Measurements from ENCODE around the gene LHFPL5.

LHFPL5 gene

DNA sequence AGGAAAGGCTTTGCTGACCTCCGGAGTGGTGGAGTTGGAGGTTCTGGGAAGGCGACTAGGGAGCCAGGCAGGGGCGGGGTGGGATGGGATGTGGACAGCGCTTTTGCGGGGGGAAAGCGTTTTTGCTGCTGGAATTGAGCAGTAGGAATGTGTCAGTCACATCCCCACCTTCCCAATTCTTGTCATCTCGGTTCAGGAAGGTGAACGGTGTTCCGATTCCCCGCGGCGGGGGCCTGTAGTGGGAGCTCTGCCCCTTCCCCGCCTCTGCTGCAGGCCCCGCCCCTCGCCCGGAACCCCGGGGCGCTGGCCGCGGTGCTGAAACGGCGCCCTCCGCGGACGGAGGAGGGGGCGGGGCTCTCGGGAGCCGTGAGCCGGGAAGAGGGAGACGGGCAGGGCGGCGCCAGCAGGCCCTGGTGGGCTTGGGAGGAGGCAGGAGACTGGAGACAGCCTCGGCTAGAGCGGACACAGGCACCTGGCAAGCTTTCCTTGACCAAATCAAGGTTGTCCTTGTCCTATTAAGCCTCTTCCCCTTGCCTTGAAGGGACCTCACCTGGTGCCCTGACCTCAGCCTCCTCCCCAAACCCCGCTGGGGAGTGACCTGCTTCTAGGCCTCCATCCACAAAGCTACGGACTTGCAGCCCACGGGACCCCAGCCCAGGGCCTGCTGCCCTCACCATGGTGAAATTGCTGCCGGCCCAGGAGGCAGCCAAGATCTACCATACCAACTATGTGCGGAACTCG lies at the start of gene LHFPL5:
Gene LHFPL5, plus strand, starts transcription at position 357 of the 741 bp plus-strand sequence. Its CDS starts 319 bp downstream, at position 676.
- DNase-seq: peak; percentile 21

- DNase-seq: peak; percentile 16
Measured at GRCh38 chr6:35757456-35758123, 47.6 kb upstream of the LHFPL5 start.

DNA sequence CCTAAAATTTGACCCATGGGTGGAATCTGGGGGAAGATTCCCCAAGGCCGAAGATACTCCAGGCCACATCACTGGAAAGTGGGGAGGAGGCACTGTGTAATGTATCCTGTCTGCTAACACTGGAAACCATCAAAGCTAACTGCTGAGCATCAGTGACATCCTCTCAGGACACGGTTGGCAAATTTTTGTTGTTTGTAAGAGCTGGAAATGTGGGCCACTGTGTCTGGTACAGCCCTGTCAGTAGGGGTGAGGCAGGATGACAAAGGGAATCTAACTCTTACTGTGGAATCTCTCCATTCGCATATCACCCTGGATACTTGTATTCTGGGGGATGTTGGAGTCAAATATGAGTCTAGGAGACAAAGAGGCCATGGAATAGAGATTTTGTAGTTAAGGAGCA lies 45.7 kb upstream of the LHFPL5 start:
- no peak for DNase-seq

DNA sequence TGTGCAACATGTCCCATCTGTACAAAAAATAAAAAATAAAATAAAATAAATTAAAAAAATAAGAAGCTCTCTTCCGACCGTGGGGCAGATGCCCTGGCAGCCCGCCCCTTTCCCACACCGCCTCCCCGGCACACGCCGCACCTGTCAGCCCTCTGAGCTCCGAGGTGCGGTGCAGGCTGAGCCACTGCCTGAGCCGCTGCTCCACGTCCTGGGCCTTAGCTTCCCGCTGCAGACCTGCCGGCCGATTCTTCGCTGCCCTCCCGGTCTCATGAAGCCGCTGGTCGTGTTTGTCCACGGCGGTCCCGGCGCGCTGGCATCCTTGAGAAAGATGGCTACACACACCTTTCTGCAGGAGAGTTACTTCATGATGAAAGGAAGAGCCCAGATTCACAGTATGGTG lies 39.4 kb upstream of the LHFPL5 start:
- no peak for DNase-seq

DNA sequence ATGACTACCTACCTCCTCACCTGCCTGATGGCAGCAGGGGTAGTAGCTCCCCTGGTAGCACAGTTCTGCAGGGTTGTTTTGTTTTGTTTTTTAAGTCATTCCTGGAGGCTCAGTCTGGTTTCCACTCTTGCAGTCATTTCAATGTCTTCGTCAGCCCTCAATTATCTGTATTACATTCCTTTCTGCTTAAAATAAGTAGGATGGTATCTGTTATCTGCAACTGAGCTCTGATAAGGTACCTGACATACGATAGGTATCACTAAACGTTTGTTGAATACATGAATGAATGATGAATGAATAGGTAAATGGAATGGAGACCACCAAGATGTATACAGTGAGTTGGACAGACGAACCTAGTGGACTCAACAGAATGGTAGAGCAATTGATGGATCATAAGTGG lies 35.9 kb upstream of the LHFPL5 start:
- DNase-seq: no peak

GRCh38 chr6:35771343-35771627 lies 33.9 kb upstream of the LHFPL5 start:
- no peak for DNase-seq

- DNase-seq: no peak
Measured at GRCh38 chr6:35774116-35774794, 30.9 kb upstream of the LHFPL5 start.

- DNase-seq: no peak
Measured at GRCh38 chr6:35775031-35775430, 30.1 kb upstream of the LHFPL5 start.

- DNase-seq: peak; percentile 47
Measured at GRCh38 chr6:35776364-35777215, 28.6 kb upstream of the LHFPL5 start, which contains the start of gene CLPSL2. Gene CLPSL2, plus strand, starts transcription at chr6:35776598. Its CDS starts 21 bp downstream, at chr6:35776619.

- DNase-seq: no peak
Measured at GRCh38 chr6:35777356-35778102, 27.6 kb upstream of the LHFPL5 start.

DNA sequence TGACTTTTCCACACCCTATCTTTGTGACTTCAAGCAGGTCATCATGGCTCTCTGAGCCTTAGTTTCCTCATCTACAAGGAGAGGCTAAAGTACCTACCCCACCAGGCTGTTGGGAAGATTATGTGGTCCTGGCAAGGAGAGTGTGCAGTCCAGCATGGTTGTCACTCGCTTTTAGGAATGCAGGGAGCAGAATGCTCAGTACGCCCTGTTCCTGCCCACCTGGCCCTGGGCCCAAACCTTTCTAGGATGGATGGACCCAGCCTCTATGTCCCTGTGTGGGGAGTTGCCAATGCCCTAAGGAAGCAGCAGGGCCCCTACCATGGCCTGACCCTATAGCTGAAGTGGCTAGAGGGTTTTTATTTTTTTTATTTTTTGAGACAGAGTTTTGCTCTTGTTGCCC lies 26.7 kb upstream of the LHFPL5 start:
- no peak for DNase-seq

DNA sequence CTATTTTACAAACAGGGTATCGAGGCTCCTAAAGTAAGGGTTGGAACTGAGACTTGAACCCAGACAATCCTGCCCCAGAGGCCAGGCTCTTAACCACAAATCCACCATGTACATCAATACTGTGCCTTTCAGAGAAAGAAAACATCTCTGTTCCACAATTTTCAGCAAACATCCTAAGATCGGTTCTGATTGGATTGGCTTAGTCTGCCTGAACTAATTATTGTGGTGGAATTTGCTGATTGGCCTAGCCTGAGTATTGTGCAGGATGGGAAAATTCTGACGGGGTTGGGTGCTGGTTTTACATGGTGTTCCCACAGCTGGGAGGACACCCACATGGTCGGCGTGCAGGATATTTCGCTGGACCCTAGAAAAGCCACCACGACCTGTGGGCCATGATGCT lies 24.4 kb upstream of the LHFPL5 start, which contains the start of gene CLPSL1:
Gene CLPSL1, plus strand, starts transcription at position 301 of the 400 bp plus-strand sequence. Its CDS starts 92 bp downstream, at position 393.
- no peak for DNase-seq

DNA sequence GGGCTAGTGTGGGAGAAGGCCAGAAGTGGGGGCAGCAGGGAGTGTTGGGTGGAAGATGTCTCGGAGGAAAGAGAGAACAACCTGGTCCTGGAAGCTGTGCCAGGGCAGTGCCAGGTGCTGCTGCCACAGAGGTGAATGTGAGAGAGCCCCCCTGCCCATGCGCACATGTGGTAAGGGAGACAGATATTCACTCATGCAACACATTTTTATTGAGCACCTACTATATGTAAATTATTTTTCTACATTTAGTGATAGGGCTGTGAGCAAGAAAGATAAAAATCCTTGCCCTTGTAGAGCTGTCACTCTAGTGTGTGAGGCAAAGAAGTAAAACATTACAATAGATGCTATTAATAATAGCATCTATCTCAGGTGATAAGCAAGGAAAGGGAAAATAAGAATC lies 23.9 kb upstream of the LHFPL5 start:
- DNase-seq: no peak

DNA sequence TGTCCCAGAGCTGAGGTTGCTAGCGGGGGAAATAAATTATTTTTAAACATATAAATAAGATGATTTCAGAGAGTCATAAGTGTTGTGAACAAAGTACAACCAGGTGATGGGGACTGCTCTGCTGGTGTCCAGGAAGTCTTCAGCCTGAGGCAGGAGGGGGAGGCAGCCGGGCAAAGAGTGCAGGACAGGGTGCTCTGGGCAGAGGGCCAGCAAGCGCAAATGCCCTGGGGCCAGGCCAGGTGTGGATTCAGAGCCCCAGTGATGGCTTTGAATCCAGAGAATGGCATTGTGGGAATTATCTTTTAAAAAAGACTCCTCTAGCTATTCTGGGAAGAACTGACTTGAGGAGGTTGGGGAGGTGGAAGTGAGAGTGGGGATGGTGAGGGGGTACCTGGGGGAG lies 22.7 kb upstream of the LHFPL5 start:
- no peak for DNase-seq

GRCh38 chr6:35784200-35784599 lies 21.0 kb upstream of the LHFPL5 start:
- DNase-seq: no peak

DNA sequence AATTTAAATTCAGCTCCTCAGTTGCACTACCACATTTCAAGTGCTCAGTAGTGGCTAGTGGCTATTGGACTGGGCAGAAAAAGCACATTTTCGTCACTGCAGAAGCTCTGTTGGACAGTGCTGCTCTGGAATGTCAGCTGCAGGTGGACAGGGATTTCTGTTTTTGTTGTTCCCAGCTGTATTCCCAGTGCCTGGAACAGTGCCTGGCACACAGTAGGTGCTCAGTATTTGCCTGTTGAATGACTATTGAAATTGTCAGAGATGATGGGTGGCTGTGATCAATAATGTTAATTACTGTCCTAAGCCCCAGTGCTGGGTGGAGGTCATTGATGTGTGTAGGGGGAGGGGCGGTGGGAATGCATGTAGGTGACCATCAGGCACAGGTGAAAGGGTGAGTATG lies 18.9 kb upstream of the LHFPL5 start:
- DNase-seq: no peak

GRCh38 chr6:35786810-35787209 lies 18.3 kb upstream of the LHFPL5 start:
- no peak for DNase-seq

DNA sequence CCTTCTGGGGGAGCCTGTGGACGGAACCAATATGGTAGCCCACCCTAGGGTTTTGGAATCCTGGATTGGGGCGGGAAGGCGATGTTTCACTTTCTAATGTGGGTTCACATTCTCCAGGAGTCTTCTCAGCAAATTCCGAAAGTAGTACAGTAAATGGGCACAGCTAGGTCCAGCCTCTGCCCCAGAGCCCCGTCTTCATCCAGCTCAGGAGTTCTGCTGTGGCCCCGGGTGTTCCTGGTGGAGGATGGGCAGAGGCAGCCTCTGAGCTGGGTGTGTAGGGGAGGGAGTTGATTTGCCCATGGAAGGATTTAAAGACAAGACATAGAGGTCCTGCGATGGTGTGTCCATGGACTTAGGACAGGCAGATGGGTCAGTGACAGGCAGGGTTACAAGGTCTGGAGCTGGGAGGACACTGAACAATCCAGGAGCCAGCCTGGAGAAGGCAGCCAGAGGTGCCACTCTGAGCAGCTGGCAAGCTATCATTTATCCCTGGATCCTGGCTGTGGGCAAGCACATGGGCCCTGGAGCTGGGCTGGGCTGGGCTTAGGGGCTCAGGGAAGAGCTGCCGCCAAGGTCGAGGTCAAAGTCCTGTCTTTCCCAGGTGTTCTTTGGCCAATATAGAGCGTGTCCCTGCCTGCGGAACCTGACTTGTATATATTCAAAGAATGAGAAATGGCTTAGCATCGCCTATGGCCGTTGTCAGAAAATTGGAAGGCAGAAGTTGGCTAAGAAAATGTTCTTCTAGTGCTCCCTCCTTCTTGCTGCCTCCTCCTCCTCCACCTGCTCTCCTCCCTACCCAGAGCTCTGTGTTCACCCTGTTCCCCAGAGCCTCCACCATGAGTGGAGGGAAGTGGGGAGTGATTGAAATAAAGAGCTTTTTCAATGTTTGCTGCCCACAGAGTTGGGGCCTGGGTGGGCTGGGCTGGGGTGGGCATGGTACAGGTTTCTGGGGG lies 17.6 kb upstream of the LHFPL5 start:
- no peak for DNase-seq

DNA sequence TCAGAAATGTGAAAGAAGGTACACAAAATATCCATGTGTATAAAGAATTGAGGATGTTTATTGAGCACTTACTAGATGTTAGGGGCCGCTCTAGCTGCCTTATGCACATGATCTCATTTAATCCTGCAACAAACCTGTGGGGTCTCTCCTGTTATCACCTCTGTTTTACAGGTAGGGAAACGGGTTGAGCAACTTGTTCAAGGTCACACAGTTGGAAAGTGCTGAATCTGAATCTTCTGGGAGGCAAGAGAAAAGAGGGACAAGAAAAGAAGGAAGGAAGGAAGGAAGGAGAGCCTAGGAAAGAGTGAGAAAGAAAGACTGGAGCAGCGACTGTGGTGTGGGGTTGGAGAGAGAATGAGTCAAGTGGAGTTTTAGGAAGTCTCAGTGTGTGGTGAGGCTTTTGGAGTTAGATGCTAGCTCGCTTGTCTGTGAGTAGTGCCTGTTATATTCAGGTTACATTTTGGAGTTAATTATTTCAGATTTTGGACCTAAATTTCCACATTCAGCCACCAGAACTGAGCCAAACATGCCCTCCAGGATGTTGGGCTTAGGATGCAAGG lies 16.6 kb upstream of the LHFPL5 start:
- DNase-seq: no peak

DNA sequence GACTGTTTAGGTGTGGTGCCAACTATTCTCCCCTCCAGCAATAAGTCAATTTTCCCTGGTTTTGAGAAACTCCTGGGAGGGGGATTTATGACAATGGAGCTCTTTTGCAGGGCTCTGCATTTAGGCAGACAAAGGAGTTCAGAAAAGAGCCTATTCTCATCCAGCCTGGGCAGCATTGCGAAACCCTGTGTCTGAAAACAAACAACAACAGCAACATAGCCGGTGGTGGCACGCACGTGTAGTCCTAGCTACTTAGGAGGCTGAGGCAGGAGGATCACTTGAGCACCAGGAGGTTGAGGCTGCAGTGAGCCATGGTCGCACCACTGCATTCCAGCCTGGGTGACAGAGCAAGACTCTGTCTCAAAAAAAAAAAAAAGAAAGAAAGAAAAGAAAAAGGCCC lies 14.5 kb upstream of the LHFPL5 start:
- DNase-seq: no peak

Data from NCI-H2171 (cell line).